Activated naive CD8-positive, alpha-beta T cell treated with anti-CD3 and anti-CD28 coated beads, Interleukin-2, amount 50 U/mL, for 24 hours (primary cell): Measurements from ENCODE around the gene P2RY2.
"Not testable (repeated sequence)": the region's sequence is repeated elsewhere in the genome, so short reads cannot be mapped to it uniquely, and the experiment has no call there.

Experiments
- ATAC-seq: fragments of 150-1000 bp; cut with Tn5 transposase; one replicate; pipeline ENCODE4 v1.10.0; 2021
- DNase-seq: peaks from one replicate; pipeline ENCODE4 v3.0.0; 2021
- H3K27ac Mint-ChIP-seq: one replicate; pipeline ENCODE4 v1.8.0; 2021; ENCODE audit warnings: mild to moderate bottlenecking, mixed read lengths
- H3K27me3 Mint-ChIP-seq: one replicate; pipeline ENCODE4 v1.8.0; 2021; ENCODE audit warnings: mixed read lengths
- H3K36me3 Mint-ChIP-seq: one replicate; pipeline ENCODE4 v1.8.0; 2021; ENCODE audit warnings: low read depth, mixed read lengths
- H3K4me1 Mint-ChIP-seq: one replicate; pipeline ENCODE4 v1.8.0; 2021; ENCODE audit warnings: mixed read lengths
- H3K4me3 Mint-ChIP-seq: one replicate; pipeline ENCODE4 v1.8.0; 2021; ENCODE audit warnings: mild to moderate bottlenecking, moderate library complexity, mixed read lengths
- H3K9me3 Mint-ChIP-seq: one replicate; pipeline ENCODE4 v1.8.0; 2021; ENCODE audit warnings: mixed read lengths

Gene P2RY2

DNA sequence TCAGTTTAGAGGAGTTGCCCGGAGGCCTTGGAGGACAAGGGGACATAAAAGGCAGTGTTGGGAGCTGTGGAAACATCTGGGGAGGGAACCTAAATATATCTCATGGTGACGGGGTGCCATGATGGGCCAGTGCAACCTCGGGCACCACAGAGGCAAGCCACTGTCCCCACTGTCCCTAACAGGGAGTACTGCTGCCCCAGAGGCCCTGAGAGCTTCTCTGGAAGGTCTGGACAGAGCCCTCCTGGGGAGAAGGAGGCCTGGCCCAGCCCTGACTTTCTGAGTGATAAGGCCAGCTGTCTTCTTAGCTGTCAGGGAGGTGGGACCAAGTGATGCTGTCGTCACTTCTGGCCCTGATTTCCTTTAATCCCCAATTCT, 48.6 kb downstream of the P2RY2 start:
- ATAC-seq: no peak
- no peaks in the 10 kb centered on the region for H3K36me3 Mint-ChIP-seq
- peaks cover 27% of the 10 kb centered on the region for H3K27me3 Mint-ChIP-seq

GRCh38 chr11:73267122-73267846, 49.2 kb downstream of the P2RY2 start:
- Mint-ChIP-seq H3K9me3 (no peaks in the 10 kb centered on the region), H3K4me3 (no peak overlapping the region), H3K27ac (no peak overlapping the region), H3K4me1 (no peaks in the 10 kb centered on the region), H3K36me3 (no peaks in the 10 kb centered on the region), H3K27me3 (peaks cover 27% of the 10 kb centered on the region)
- no peak for DNase-seq
- ATAC-seq: no peak

More for the DNA sequence above, 48.6 kb downstream of the P2RY2 start:
- Mint-ChIP-seq H3K9me3 (no peaks in the 10 kb centered on the region), H3K4me3 (no peak overlapping the region), H3K27ac (no peak overlapping the region), H3K4me1 (no peaks in the 10 kb centered on the region)
- no peak for DNase-seq

GRCh38 chr11:73267906-73268540, 49.9 kb downstream of the P2RY2 start:
- DNase-seq (no peak), ATAC-seq (no peak)
- Mint-ChIP-seq H3K9me3 (no peaks in the 10 kb centered on the region), H3K27ac (no peak overlapping the region), H3K4me3 (no peak overlapping the region), H3K4me1 (no peaks in the 10 kb centered on the region), H3K27me3 (peaks cover 23% of the 10 kb centered on the region), H3K36me3 (no peaks in the 10 kb centered on the region)

- no peak overlapping the region for H3K27ac Mint-ChIP-seq
- no peaks in the 10 kb centered on the region for H3K4me1 Mint-ChIP-seq
- H3K36me3 Mint-ChIP-seq: no peaks in the 10 kb centered on the region
- no peaks in the 10 kb centered on the region for H3K9me3 Mint-ChIP-seq
- no peak overlapping the region for H3K4me3 Mint-ChIP-seq
- peaks cover 16% of the 10 kb centered on the region for H3K27me3 Mint-ChIP-seq
- no peak for ATAC-seq
- no peak for DNase-seq
Measured at GRCh38 chr11:73268671-73269271, 50.7 kb downstream of the P2RY2 start.

- no peak for DNase-seq
- Mint-ChIP-seq H3K4me3 (no peak overlapping the region), H3K27me3 (peaks cover 12% of the 10 kb centered on the region), H3K27ac (no peak overlapping the region), H3K36me3 (no peaks in the 10 kb centered on the region), H3K9me3 (no peaks in the 10 kb centered on the region), H3K4me1 (no peaks in the 10 kb centered on the region)
- no peak for ATAC-seq
Measured at GRCh38 chr11:73269459-73270015, 51.5 kb downstream of the P2RY2 start.

GRCh38 chr11:73270016-73270854, 52.2 kb downstream of the P2RY2 start:
- no peaks in the 10 kb centered on the region for H3K9me3 Mint-ChIP-seq

DNA sequence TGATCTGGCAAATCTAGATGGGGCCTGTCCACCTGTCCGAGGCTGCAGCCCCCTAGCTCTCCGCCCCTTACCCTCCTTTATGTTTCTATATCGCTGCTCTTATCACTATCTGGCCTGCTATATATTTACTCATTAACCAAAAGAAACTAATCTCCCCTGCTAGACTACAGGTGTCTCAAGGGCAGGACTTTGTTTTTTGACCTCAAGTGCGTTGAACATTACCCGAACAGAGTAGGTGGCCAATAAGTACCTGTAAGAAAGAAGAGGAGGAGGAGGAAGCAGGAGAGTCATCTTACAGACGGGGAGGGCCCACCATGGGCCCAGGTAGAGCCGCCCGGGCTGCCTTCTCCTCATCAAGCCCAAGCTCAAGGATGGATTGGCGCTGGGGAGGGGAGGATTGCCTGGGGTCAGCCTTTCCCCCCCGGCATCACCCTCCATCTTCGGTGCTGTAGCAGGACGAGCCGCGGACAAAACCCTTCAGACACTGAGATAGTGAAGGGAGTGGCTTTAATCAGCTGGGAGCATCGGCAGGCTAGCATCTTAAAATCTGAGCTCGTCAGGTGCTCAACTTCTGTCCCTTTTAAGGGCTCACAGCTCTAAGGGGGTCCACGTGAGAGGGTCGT, 52.9 kb downstream of the P2RY2 start:
- DNase-seq: no peak
- ATAC-seq: no peak
- Mint-ChIP-seq H3K4me1 (no peaks in the 10 kb centered on the region), H3K27me3 (no peaks in the 10 kb centered on the region), H3K27ac (no peak overlapping the region), H3K9me3 (no peaks in the 10 kb centered on the region), H3K36me3 (no peaks in the 10 kb centered on the region), H3K4me3 (no peak overlapping the region)

More at GRCh38 chr11:73270016-73270854, 52.2 kb downstream of the P2RY2 start:
- ATAC-seq (no peak), DNase-seq (no peak)
- Mint-ChIP-seq H3K4me1 (no peaks in the 10 kb centered on the region), H3K4me3 (no peak overlapping the region), H3K27ac (no peak overlapping the region), H3K36me3 (no peaks in the 10 kb centered on the region), H3K27me3 (peaks cover 5% of the 10 kb centered on the region)

GRCh38 chr11:73271478-73271865, 53.4 kb downstream of the P2RY2 start:
- not testable (repeated sequence) for H3K4me1 Mint-ChIP-seq, ATAC-seq, H3K27me3 Mint-ChIP-seq, H3K9me3 Mint-ChIP-seq, DNase-seq, H3K27ac Mint-ChIP-seq, H3K36me3 Mint-ChIP-seq, H3K4me3 Mint-ChIP-seq

DNA sequence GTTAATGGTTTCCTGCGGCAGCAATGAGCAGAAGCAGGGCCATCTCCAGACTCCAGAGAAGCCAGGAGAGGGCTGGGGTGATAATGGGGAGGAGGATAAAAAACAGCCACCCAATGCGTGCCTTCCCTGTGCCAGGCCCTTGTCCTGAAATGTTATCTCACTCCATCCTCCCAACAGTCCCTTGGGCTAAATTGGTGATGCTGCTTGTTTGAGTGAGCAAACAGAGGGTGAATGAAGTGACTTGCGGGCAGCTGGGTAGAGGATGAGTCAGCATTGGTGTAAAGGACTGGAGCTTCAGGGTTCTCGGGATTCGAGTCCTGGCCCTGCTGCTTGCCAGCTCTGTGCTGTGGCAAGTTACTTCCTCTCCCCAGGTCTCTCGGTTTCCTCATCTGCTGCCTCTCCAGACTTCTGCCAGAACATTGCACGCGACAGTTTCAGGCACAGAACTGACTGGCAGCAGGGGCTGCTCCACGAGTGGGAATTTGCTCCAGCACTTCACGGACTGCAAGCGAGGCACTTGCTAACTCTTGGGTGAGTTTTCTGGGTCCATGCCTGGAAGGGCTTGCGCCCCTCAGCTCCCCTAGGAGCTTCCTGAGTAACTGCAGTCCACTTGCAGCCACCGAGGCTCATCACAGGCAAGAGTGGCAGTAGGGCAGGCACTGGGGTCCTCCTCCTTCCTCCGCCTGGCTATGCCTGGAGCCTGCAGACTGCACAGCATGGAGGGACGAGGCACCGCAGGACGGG, 54.0 kb downstream of the P2RY2 start, which contains the start of gene P2RY6:
Gene P2RY6, plus strand, starts transcription at position 403 of the 744 bp plus-strand sequence. CDS start 24,181 bp downstream, outside the sequence.
- Mint-ChIP-seq H3K27ac (no peak within 1 kb of the TSS), H3K4me3 (no peak within 1 kb of the TSS), H3K27me3 (no peaks in the 10 kb centered on the region), H3K36me3 (no peaks in the 10 kb centered on the region), H3K9me3 (no peaks in the 10 kb centered on the region), H3K4me1 (no peaks in the 10 kb centered on the region)
- DNase-seq (no peak), ATAC-seq (no peak)

GRCh38 chr11:73272680-73273038, 54.6 kb downstream of the P2RY2 start:
- ATAC-seq (no peak), DNase-seq (no peak)
- Mint-ChIP-seq H3K9me3 (no peaks in the 10 kb centered on the region), H3K4me1 (no peaks in the 10 kb centered on the region), H3K27me3 (no peaks in the 10 kb centered on the region), H3K36me3 (no peaks in the 10 kb centered on the region), H3K27ac (no peak overlapping the region), H3K4me3 (no peak overlapping the region)

DNA sequence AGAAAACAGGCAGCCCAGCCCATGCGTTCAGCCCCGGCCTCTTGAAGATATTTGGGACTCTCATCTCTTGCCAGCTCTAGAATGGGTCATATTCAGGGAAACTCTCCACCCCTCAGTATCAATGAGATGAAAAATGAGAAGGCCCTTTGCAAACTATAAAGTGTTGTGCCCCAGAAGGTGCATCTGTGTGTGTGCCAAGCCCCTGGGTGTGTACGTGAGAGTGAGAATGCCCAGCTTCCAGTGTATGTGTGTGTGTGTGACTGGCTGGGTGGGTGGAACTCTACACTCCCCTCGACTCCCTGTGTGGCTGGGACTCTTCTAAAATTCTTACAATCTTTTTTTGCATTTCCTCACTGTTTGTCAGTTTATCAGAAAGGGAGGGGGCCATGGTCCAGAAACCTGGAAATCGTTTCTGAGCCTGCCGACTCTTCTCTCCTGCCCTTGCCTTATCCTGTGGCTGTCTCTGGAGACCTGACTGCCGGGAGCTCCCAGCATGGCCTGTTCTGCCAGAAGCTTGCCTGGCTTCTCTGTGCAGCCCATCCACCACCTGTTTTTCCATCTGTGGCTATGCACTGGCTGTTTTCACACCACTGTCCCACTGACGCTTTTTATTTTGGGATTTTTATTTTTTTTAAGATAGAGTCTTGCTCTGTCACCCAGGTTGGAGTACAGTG, 55.3 kb downstream of the P2RY2 start:
- ATAC-seq (no peak), DNase-seq (no peak)
- no peaks in the 10 kb centered on the region for H3K36me3 Mint-ChIP-seq
- H3K27ac Mint-ChIP-seq: no peak overlapping the region
- no peak overlapping the region for H3K4me3 Mint-ChIP-seq
- no peaks in the 10 kb centered on the region for H3K4me1 Mint-ChIP-seq
- no peaks in the 10 kb centered on the region for H3K9me3 Mint-ChIP-seq
- no peaks in the 10 kb centered on the region for H3K27me3 Mint-ChIP-seq

DNA sequence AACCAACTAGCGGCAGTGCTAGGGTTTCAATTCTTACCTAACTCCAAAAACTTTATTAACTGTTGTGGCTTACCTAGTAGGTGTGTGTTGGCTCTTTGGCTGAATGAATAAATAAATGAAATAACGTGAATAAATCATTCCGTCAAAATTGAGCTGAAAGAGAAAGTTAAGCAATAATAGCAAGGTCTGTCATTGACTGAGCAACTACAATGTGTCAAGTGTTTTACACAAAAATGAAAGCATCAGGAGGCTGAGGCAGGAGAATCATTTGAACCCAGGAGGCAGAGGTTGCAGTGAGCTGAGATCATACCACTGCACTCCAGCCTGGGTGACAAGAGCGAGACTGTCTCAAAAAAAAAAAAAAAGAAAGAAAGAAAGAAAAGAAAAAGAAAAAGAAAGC, 56.1 kb downstream of the P2RY2 start:
- not testable (repeated sequence) for H3K27ac Mint-ChIP-seq, H3K9me3 Mint-ChIP-seq, H3K36me3 Mint-ChIP-seq

GRCh38 chr11:73274722-73275380, 56.8 kb downstream of the P2RY2 start:
- H3K9me3 Mint-ChIP-seq: no peaks in the 10 kb centered on the region
- no peak overlapping the region for H3K4me3 Mint-ChIP-seq
- H3K27ac Mint-ChIP-seq: no peak overlapping the region
- ATAC-seq (no peak), DNase-seq (no peak)
- H3K4me1 Mint-ChIP-seq: no peaks in the 10 kb centered on the region
- H3K27me3 Mint-ChIP-seq: no peaks in the 10 kb centered on the region
- no peaks in the 10 kb centered on the region for H3K36me3 Mint-ChIP-seq

More for the DNA sequence above, 56.1 kb downstream of the P2RY2 start:
- H3K4me3 Mint-ChIP-seq, ATAC-seq, DNase-seq, H3K27me3 Mint-ChIP-seq, H3K4me1 Mint-ChIP-seq: not testable (repeated sequence)
